OCI-LY3 (cell line): Measurements from ENCODE around the gene TMEM270.

Experiments used
- H2AFZ ChIP-seq: fragments of 200-600, 300-600 bp; shearing (Covaris generic); 2 replicates; pipeline ENCODE4 v1.6.0; 2014; ENCODE audit warnings: antibody characterized with exemption, low read depth, low read length
- H3K27ac ChIP-seq: fragments of 200-600, 300-600 bp; sonication (generic); 2 replicates; pipeline ENCODE4 v1.5.1; 2014; ENCODE audit warnings: mild to moderate bottlenecking, low read length, moderate library complexity, mixed read lengths
- H3K27me3 ChIP-seq: fragments of 200-600, 300-600 bp; sonication (generic); 2 replicates; pipeline ENCODE4 v1.6.1; 2014; ENCODE audit warnings: low read depth, low read length, mixed read lengths
- H3K36me3 ChIP-seq: fragments of 200-600, 300-600 bp; sonication (generic); replicated peaks from 2 replicates; pipeline ENCODE3; 2014; ENCODE audit warnings: low read depth, low read length, mixed read lengths
- H3K4me1 ChIP-seq: fragments of 300-600, 200-600 bp; sonication (generic); 2 replicates; pipeline ENCODE4 v1.6.1; 2014; ENCODE audit warnings: low read length, mixed read lengths
- H3K4me2 ChIP-seq: fragments of 200-600, 300-600 bp; sonication (generic); 2 replicates; pipeline ENCODE4 v1.6.1; 2014; ENCODE audit warnings: low read length, mixed read lengths
- H3K4me3 ChIP-seq: fragments of 300-600, 200-600 bp; sonication (generic); 2 replicates; pipeline ENCODE4 v1.5.1; 2014; ENCODE audit warnings: antibody characterized with exemption, mild to moderate bottlenecking, low read length, moderate library complexity
- H3K79me2 ChIP-seq: fragments of 300-600, 200-600 bp; shearing (Covaris generic); 2 replicates; pipeline ENCODE4 v1.6.1; 2014; ENCODE audit warnings: mild to moderate bottlenecking, low read length, mixed read lengths
- H3K9ac ChIP-seq: fragments of 300-600, 200-600 bp; shearing (Covaris generic); 2 replicates; pipeline ENCODE4 v1.6.0; 2014; ENCODE audit warnings: mild to moderate bottlenecking, low read length, moderate library complexity
- H3K9me3 ChIP-seq: fragments of 200-600, 300-600 bp; shearing (Covaris generic); 2 replicates; pipeline ENCODE4 v1.6.1; 2014; ENCODE audit warnings: low read length, mixed read lengths; ENCODE audit not compliant: insufficient read depth
- H4K20me1 ChIP-seq: fragments of 200-600, 300-600 bp; sonication (generic); 2 replicates; pipeline ENCODE4 v1.6.1; 2016; ENCODE audit warnings: low read length, mixed read lengths; ENCODE audit not compliant: insufficient read depth
- EZH2phosphoT487 ChIP-seq: fragments of 200-600 bp; shearing (Covaris generic); IDR thresholded peaks from 2 replicates; pipeline ENCODE4 v1.6.1; 2018; ENCODE audit warnings: antibody characterized with exemption, mixed run types, low read depth
- TF ChIP-seq, protein P1 (sequence below): fragments of 200-600, 300-600 bp; sonication (generic); IDR thresholded peaks from 2 replicates; pipeline ENCODE4 v1.5.1; 2014; ENCODE audit warnings: antibody characterized with exemption, low read length, low read depth

The TMEM270 gene

DNA sequence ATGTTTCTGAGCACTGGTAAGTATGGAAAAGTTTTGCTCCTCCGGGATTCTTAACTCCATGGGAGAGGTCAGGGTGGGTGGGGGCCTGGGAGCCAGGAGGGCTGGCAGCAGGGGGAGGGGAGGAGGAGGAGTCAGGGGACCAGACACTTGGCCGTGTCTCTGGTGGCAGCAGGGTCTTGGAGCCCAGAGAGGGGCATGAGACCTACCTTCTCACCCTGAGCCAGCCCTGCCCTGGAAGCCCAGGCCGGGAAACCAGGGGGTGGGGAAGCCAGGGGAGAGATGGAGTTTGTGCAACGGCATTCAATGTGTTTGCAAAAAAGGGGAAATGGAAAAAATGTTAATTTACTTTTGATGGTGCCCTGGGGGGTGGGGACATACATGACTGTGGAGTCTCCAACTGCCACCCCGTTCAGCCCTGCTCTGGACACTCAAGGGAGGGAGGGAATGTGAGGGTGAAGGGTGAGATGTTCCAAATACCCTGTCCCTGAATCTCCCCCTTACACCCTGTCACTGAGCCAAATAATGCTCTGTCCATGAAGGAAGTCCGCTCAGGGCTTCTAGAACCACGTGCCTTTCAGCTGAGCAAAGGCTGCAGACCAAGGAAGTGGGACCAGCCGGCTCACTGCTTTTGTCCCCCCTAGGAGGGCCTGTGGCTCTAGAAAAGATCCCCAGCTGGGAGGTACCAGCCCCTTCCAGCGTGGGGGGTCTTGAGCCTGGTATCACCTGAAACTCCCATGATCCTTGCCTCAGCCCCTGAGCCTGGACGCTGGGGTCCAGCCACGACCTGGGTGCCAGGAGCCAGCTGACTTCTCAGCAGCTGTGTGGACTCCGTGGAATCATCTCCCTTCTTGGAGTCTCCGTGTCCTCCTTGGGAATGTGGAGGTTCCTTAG, 48.3 kb downstream of the TMEM270 start:
- Histone ChIP-seq H3K4me2 (peak overlapping the region; percentile 50), H3K9ac (peak overlapping the region; percentile 49; the same call in 1 of the 2 replicates), H3K9me3 (no peaks in the 10 kb centered on the region), H3K4me1 (peaks cover 11% of the 10 kb centered on the region), H3K27me3 (no peaks in the 10 kb centered on the region), H3K27ac (no peak overlapping the region), H4K20me1 (no peaks in the 10 kb centered on the region), H2AFZ (peak overlapping the region; percentile 93), H3K79me2 (no peaks in the 10 kb centered on the region), H3K4me3 (peak overlapping the region; percentile 25), H3K36me3 (no peaks in the 10 kb centered on the region)
- no peak for TF ChIP-seq EZH2phosphoT487
- TF ChIP-seq, protein P1, sequence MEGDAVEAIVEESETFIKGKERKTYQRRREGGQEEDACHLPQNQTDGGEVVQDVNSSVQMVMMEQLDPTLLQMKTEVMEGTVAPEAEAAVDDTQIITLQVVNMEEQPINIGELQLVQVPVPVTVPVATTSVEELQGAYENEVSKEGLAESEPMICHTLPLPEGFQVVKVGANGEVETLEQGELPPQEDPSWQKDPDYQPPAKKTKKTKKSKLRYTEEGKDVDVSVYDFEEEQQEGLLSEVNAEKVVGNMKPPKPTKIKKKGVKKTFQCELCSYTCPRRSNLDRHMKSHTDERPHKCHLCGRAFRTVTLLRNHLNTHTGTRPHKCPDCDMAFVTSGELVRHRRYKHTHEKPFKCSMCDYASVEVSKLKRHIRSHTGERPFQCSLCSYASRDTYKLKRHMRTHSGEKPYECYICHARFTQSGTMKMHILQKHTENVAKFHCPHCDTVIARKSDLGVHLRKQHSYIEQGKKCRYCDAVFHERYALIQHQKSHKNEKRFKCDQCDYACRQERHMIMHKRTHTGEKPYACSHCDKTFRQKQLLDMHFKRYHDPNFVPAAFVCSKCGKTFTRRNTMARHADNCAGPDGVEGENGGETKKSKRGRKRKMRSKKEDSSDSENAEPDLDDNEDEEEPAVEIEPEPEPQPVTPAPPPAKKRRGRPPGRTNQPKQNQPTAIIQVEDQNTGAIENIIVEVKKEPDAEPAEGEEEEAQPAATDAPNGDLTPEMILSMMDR, result no peak

DNA sequence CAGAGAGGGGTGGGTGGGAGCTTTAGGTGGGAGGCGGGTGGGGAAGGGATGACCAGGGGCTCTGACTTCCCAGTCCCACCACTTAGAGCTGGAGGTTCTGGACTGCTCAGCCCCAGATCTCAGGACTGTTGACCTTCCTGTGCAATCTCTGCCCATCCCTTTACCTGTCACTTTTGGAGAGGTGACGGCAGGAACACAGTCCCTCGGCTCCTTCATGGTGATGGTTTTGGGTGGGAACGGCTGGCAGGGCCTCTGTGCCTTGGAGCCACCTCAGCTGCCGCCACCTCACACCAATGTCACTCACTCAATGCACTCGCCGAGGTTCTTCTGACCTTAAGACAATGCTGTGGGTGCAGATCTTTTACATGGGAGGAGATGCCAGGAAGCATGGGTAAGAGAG, 49.0 kb downstream of the TMEM270 start:
- H3K4me2 ChIP-seq, result no peak overlapping the region
- TF ChIP-seq EZH2phosphoT487, result no peak
- TF ChIP-seq, protein P1, result no peak
- no peaks in the 10 kb centered on the region for H3K27me3 ChIP-seq
- H3K4me3 ChIP-seq, result no peak overlapping the region
- no peak overlapping the region for H3K9ac ChIP-seq
- no peaks in the 10 kb centered on the region for H3K79me2 ChIP-seq
- no peak overlapping the region for H3K27ac ChIP-seq
- no peak overlapping the region for H2AFZ ChIP-seq
- no peaks in the 10 kb centered on the region for H3K9me3 ChIP-seq
- peaks cover 11% of the 10 kb centered on the region for H3K4me1 ChIP-seq
- H4K20me1 ChIP-seq, result no peaks in the 10 kb centered on the region
- no peaks in the 10 kb centered on the region for H3K36me3 ChIP-seq

DNA sequence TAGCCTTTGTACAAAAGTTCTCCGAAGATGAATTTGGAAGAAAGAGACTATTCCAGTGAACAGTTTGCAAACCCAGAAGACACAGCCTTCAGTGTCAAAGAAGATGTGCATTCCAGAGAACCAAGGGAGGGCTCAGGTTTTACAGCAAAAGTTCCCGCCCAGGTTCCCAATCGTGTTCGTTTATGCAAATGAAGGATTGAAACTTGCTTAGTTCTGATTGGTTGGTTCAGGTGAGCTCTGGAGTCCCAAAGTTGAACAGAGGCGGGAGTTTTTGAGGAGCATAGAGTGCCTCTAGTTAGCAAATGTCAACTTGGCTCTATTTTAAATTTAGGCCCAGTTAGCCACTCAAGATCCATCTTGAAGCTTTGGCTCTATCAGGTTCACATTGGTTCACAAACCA, 51.3 kb downstream of the TMEM270 start:
- Histone ChIP-seq H3K36me3 (no peaks in the 10 kb centered on the region), H3K4me1 (peaks cover 11% of the 10 kb centered on the region), H3K9ac (no peak overlapping the region), H3K4me2 (no peak overlapping the region), H3K27ac (no peak overlapping the region), H3K79me2 (no peaks in the 10 kb centered on the region), H3K27me3 (no peaks in the 10 kb centered on the region), H2AFZ (no peak overlapping the region), H4K20me1 (no peaks in the 10 kb centered on the region), H3K9me3 (no peaks in the 10 kb centered on the region), H3K4me3 (no peak overlapping the region)
- TF ChIP-seq EZH2phosphoT487, result no peak
- TF ChIP-seq, protein P1, result no peak
